Liver (tissue), 3 donors: Measurements from ENCODE around the gene UNCX.

Experiments used
- ATF3 ChIP-seq: IDR thresholded peaks from 2 replicates; pipeline ENCODE4 v1.6.1; 2016; ENCODE audit warnings: antibody characterized with exemption
- CTCF ChIP-seq: fragments of 150-350 bp; IDR thresholded peaks from 2 replicates; pipeline ENCODE4 v1.5.1; 2017; ENCODE audit warnings: improper control_type of control experiment, low read depth, low read length; ENCODE audit not compliant: missing input control
- EGR1 ChIP-seq, 2 donors: IDR thresholded peaks; 2 replicates each; pipeline ENCODE4 v1.6.1; 2016 to 2018; ENCODE audit warnings: antibody characterized with exemption in 2 of 2, low read depth in 2 of 2
- JUND ChIP-seq, 2 donors: IDR thresholded peaks; 2 replicates each; pipeline ENCODE4 v1.6.1; 2016; ENCODE audit warnings: antibody characterized with exemption in 2 of 2
- MAX ChIP-seq: IDR thresholded peaks from 2 replicates; pipeline ENCODE4 v1.6.1; 2016; ENCODE audit warnings: antibody characterized with exemption
- RAD21 ChIP-seq, 2 donors: IDR thresholded peaks; 2 replicates each; pipeline ENCODE4 v1.6.1; 2016; ENCODE audit warnings: antibody characterized with exemption in 2 of 2, mild to moderate bottlenecking in 2 of 2
- REST ChIP-seq: IDR thresholded peaks from 2 replicates; pipeline ENCODE4 v1.6.1; 2016; ENCODE audit warnings: antibody characterized with exemption, mild to moderate bottlenecking
- SP1 ChIP-seq: IDR thresholded peaks from 2 replicates; pipeline ENCODE4 v1.6.1; 2018; ENCODE audit warnings: antibody characterized with exemption, mild to moderate bottlenecking
- ZBTB33 ChIP-seq: IDR thresholded peaks from 2 replicates; pipeline ENCODE4 v1.6.1; 2016; ENCODE audit warnings: antibody characterized with exemption
- donor health status: healthy.
- donor health status: healthy.

- TF ChIP-seq SP1 (no peak), CTCF (no peak), MAX (no peak), EGR1 (IDR thresholded peaks at IDR 0.05; ENCODE audit: low read depth in 2 of 2) (no peak), RAD21 (IDR thresholded peaks at IDR 0.05) (peak in 1 of 2 donors; percentile 8), REST (no peak), ATF3 (no peak), JUND (IDR thresholded peaks at IDR 0.05) (no peak), ZBTB33 (no peak)
Measured at GRCh38 chr7:1223196-1223981, 9.3 kb upstream of the UNCX start.
